PFSK-1 (cell line): ENCODE results near the gene FAM185A.

Source experiments
- FOXP2 ChIP-seq: optimal IDR thresholded peaks from 2 replicates; pipeline ENCODE3; 2011; ENCODE audit warnings: borderline replicate concordance, control low read depth, inconsistent platforms; ENCODE audit not compliant: insufficient read depth; ENCODE audit errors: extremely low read length, extremely low read depth
- POLR2AphosphoS5 ChIP-seq: IDR thresholded peaks from 2 replicates; pipeline ENCODE4 v1.6.1; 2012; ENCODE audit warnings: low read depth, mild to moderate bottlenecking, control low read depth, low read length, moderate library complexity
- SIN3A ChIP-seq: IDR thresholded peaks from 2 replicates; pipeline ENCODE4 v1.6.1; 2012; ENCODE audit warnings: mild to moderate bottlenecking, low read length, moderate library complexity, borderline replicate concordance; ENCODE audit not compliant: insufficient read depth
- TAF1 ChIP-seq: IDR thresholded peaks from 2 replicates; pipeline ENCODE4 v1.6.1; 2012; ENCODE audit warnings: low read length, control low read depth, borderline replicate concordance; ENCODE audit not compliant: insufficient read depth
- TF ChIP-seq, protein P1 (sequence below), 2 experiments: IDR thresholded peaks; 2 replicates each; pipeline versions ENCODE4 v1.6.1 to v1.8.0; 2011 to 2012; ENCODE audit warnings: low read depth in 2 of 2, low read length in 2 of 2, control low read depth in 1 of 2, inconsistent platforms in 1 of 2, mild to moderate bottlenecking in 1 of 2, moderate library complexity in 1 of 2; ENCODE audit not compliant: insufficient read depth in 1 of 2

The FAM185A gene

DNA sequence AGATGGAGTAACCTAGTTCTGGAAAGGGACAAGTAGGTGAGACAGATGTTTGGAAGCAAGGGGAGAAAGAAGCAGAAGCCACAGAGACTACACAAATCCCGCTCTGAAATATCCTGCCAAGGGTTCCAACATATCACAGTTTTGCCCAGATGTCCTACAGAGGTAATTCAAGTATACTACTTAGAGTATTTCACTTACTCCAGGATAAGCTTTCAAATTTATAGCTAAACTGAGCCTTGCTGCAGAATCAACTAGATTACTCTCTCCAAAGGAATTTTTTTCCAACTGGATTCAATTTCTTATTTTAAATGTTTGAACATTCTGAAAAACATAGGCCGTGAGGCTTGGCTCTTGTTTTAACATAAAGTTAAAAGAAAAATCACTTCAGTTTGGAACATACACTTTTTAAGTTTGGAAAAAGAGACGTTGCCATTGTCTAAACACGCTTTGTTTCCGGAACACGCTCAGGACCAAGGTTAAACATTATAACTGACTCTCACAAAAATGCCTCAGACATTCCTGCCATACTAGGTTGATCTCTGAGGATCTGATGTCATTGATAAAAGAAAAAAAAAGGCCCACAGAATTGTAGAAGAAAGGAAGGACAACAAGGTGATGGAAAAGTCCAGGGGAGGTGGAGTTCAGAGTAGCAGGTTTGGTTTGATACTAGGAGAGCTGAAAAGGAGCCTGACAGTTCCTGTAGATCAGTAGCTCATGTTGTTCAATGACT lies 74.8 kb downstream of the FAM185A start:
- TF ChIP-seq FOXP2 (no peak), SIN3A (no peak), POLR2AphosphoS5 (no peak), TAF1 (no peak)
- TF ChIP-seq, protein P1, sequence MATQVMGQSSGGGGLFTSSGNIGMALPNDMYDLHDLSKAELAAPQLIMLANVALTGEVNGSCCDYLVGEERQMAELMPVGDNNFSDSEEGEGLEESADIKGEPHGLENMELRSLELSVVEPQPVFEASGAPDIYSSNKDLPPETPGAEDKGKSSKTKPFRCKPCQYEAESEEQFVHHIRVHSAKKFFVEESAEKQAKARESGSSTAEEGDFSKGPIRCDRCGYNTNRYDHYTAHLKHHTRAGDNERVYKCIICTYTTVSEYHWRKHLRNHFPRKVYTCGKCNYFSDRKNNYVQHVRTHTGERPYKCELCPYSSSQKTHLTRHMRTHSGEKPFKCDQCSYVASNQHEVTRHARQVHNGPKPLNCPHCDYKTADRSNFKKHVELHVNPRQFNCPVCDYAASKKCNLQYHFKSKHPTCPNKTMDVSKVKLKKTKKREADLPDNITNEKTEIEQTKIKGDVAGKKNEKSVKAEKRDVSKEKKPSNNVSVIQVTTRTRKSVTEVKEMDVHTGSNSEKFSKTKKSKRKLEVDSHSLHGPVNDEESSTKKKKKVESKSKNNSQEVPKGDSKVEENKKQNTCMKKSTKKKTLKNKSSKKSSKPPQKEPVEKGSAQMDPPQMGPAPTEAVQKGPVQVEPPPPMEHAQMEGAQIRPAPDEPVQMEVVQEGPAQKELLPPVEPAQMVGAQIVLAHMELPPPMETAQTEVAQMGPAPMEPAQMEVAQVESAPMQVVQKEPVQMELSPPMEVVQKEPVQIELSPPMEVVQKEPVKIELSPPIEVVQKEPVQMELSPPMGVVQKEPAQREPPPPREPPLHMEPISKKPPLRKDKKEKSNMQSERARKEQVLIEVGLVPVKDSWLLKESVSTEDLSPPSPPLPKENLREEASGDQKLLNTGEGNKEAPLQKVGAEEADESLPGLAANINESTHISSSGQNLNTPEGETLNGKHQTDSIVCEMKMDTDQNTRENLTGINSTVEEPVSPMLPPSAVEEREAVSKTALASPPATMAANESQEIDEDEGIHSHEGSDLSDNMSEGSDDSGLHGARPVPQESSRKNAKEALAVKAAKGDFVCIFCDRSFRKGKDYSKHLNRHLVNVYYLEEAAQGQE (IDR thresholded peaks at IDR 0.05; ENCODE audit: insufficient read depth in 1 of 2, low read depth in 2 of 2, low read length in 2 of 2) = no peak

DNA sequence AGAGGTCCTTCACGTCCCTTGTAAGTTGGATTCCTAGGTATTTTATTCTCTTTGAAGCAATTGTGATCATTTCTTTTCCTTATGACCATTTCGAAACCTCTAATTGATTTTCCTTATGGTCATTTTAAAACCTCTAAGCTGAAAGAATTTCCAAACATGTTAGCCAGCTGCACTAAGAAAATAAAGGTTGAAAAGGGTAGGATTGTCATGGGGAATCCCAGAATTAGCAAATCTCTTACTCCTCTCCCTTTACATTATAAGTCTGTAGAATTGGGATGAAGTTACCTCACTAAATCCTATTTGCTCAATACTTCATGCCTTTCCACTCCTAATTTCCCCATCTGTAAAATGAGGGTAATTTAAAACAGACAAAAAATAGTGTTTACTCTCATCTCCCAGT lies 79.5 kb downstream of the FAM185A start:
- TF ChIP-seq, protein P1 (IDR thresholded peaks at IDR 0.05; ENCODE audit: insufficient read depth in 1 of 2, low read depth in 2 of 2, low read length in 2 of 2) = no peak
- TF ChIP-seq POLR2AphosphoS5 (no peak), FOXP2 (no peak), SIN3A (no peak), TAF1 (no peak)

DNA sequence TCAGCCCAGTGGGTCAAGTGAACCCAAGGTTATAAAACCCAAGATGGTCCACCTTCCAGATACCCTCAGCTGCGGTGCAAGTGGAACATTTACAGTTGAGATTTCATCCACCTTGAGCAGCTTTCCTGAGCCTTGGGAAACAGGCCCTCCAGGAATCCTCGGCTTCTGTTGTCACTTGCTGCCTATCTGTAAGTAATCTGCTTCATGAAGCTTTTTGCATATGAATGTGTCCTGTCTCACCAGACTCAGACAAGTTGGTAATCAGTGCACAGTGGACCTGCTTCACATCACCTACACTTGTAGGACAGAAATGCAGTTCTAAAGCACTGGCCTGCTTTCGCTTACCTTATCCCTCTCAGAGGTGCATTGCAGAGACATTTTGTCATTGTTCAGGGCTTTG lies 80.3 kb downstream of the FAM185A start:
- TF ChIP-seq, protein P1 (IDR thresholded peaks at IDR 0.05; ENCODE audit: insufficient read depth in 1 of 2, low read depth in 2 of 2, low read length in 2 of 2) = no peak
- TF ChIP-seq TAF1 = no peak
- TF ChIP-seq FOXP2 = no peak
- no peak for TF ChIP-seq SIN3A
- TF ChIP-seq POLR2AphosphoS5 = no peak

DNA sequence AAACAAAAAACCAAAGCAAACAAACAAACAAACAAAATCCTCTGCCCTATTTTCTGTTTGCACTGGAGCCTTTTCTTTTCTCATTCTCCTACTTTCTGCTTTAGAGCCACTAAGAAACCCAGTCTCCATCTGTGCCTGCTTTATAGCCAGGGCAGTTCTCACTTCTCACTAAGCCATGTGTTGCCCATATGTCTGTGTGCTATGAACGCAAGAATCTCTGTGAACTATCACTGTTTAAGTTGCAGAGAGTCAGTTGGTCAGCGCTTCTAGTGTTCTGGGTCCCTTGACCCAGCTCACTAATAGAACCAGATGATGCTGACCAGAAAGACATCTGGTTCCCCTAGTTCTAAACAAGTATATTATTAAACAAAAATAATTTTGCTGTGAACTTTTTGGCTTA lies 81.4 kb downstream of the FAM185A start:
- no peak for TF ChIP-seq SIN3A
- no peak for TF ChIP-seq TAF1
- TF ChIP-seq POLR2AphosphoS5 = no peak
- TF ChIP-seq FOXP2 = no peak
- TF ChIP-seq, protein P1 (IDR thresholded peaks at IDR 0.05; ENCODE audit: insufficient read depth in 1 of 2, low read depth in 2 of 2, low read length in 2 of 2) = no peak

DNA sequence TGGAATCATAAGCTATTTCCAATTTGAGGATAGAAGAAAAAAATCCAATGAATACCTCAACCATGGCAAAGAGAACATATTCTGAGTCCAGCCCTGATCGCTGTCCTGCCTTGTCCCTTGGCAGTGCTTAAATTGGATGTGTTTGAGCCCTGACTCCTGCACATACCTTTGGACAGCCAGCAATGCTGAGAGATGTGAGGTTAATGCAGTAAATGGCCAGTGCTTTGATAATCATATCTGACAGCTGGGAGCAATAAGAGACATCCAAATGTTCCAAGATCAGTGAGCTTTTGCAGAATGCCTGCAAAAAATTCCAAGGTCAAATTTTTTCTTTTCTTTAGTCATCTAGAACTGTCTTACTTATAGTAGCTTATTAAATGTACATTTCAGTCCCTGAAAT lies 83.9 kb downstream of the FAM185A start:
- TF ChIP-seq TAF1 (no peak), SIN3A (no peak), POLR2AphosphoS5 (no peak)
